ENCODE results near the gene SFRP4.

Gene SFRP4

GRCh38 chr7:37942934-37943610 is 26.5 kb upstream of the SFRP4 start:
- DNase-seq (ENCODE audit: insufficient read length, low spot score) = peak; percentile 37
- FAIRE-seq = peak; percentile 48
- TF ChIP-seq POLR2A (IDR thresholded peaks at IDR 0.05; ENCODE audit: low read depth, low read length) = no peak

- TF ChIP-seq POLR2A (IDR thresholded peaks at IDR 0.05; ENCODE audit: low read depth, low read length) = no peak
- no peak for FAIRE-seq
- no peak for DNase-seq (ENCODE audit: insufficient read length, low spot score)
Observed at GRCh38 chr7:37933018-37933566, 16.5 kb upstream of the SFRP4 start.

- TF ChIP-seq POLR2A (IDR thresholded peaks at IDR 0.05; ENCODE audit: low read depth, low read length) = no peak
- FAIRE-seq = peak; percentile 11
- DNase-seq (ENCODE audit: insufficient read length, low spot score) = no peak
Observed at GRCh38 chr7:37932543-37932942, 15.9 kb upstream of the SFRP4 start.

GRCh38 chr7:37930226-37930948 is 13.8 kb upstream of the SFRP4 start:
- FAIRE-seq (peak; percentile 45), DNase-seq (ENCODE audit: insufficient read length, low spot score) (no peak)
- no peak for TF ChIP-seq POLR2A (IDR thresholded peaks at IDR 0.05; ENCODE audit: low read depth, low read length)

- TF ChIP-seq POLR2A (IDR thresholded peaks at IDR 0.05; ENCODE audit: low read depth, low read length) = no peak
- FAIRE-seq = no peak
Observed at GRCh38 chr7:37928878-37929277, 12.3 kb upstream of the SFRP4 start.

GRCh38 chr7:37927773-37928444 is 11.3 kb upstream of the SFRP4 start:
- FAIRE-seq (no peak), DNase-seq (ENCODE audit: insufficient read length, low spot score) (no peak)
- TF ChIP-seq POLR2A (IDR thresholded peaks at IDR 0.05; ENCODE audit: low read depth, low read length) = no peak

More at GRCh38 chr7:37928878-37929277, 12.3 kb upstream of the SFRP4 start:
- DNase-seq (ENCODE audit: insufficient read length, low spot score) = no peak

- DNase-seq (ENCODE audit: insufficient read length, low spot score) (no peak), FAIRE-seq (no peak)
- TF ChIP-seq POLR2A (IDR thresholded peaks at IDR 0.05; ENCODE audit: low read depth, low read length) = no peak
Observed at GRCh38 chr7:37925620-37926019, 9.0 kb upstream of the SFRP4 start.

GRCh38 chr7:37924491-37925041 is 7.9 kb upstream of the SFRP4 start:
- FAIRE-seq = no peak
- TF ChIP-seq POLR2A (IDR thresholded peaks at IDR 0.05; ENCODE audit: low read depth, low read length) = no peak

GRCh38 chr7:37923996-37924395 is 7.4 kb upstream of the SFRP4 start:
- no peak for TF ChIP-seq POLR2A (IDR thresholded peaks at IDR 0.05; ENCODE audit: low read depth, low read length)
- no peak for FAIRE-seq
- DNase-seq (ENCODE audit: insufficient read length, low spot score) = no peak

More at GRCh38 chr7:37924491-37925041, 7.9 kb upstream of the SFRP4 start:
- no peak for DNase-seq (ENCODE audit: insufficient read length, low spot score)

GRCh38 chr7:37921876-37922275 is 5.3 kb upstream of the SFRP4 start:
- FAIRE-seq (no peak), DNase-seq (ENCODE audit: insufficient read length, low spot score) (no peak)
- TF ChIP-seq POLR2A (IDR thresholded peaks at IDR 0.05; ENCODE audit: low read depth, low read length) = no peak

GRCh38 chr7:37920849-37921805 is 4.5 kb upstream of the SFRP4 start:
- TF ChIP-seq POLR2A (IDR thresholded peaks at IDR 0.05; ENCODE audit: low read depth, low read length) = peak; percentile 30
- no peak for FAIRE-seq
- DNase-seq (ENCODE audit: insufficient read length, low spot score) = peak; percentile 63

- TF ChIP-seq POLR2A (IDR thresholded peaks at IDR 0.05; ENCODE audit: low read depth, low read length) = peak; percentile 90
- DNase-seq (ENCODE audit: insufficient read length, low spot score) (peak; percentile 76), FAIRE-seq (no peak)
Observed at GRCh38 chr7:37920305-37920848, 3.8 kb upstream of the SFRP4 start, which contains the start of gene EPDR1. Gene EPDR1 (plus strand): TSS chr7:37920640. CDS start chr7:37920940, 300 bp downstream.
